RWPE1 (cell line): ENCODE data around the gene RAB3C.

ENCODE experiments used
- CTCF ChIA-PET: fragments of 350-600 bp; sonication (Branson Sonifier 250); formaldehyde crosslinking; extraction: SDS; loops from one replicate; lab custom pipeline; 2021; lab: Yijun Ruan, JAX
- POLR2A ChIA-PET: fragments of 400-600 bp; formaldehyde crosslinking; extraction: SDS; loops from one replicate; lab custom pipeline; 2020; ENCODE audit warnings: antibody characterized with exemption; ENCODE audit not compliant: low non-redundant PET; lab: Yijun Ruan, JAX
- DNase-seq: peaks from one replicate; pipeline ENCODE4 v3.0.0; 2012; ENCODE audit warnings: low spot score
- H3K27ac ChIP-seq: fragments of 450-650 bp; 2 replicates; pipeline ENCODE4 v1.5.1; 2017
- TF ChIP-seq, protein P1 (sequence below): fragments of 450-650 bp; conservative IDR thresholded peaks from 2 replicates; pipeline ENCODE4 v1.5.1; 2017; ENCODE audit warnings: low read depth, mild to moderate bottlenecking

The RAB3C gene

GRCh38 chr5:58735637-58736036, 152.8 kb downstream of the RAB3C start:
- ChIA-PET CTCF (no interaction called here), POLR2A (no interaction called here)
- no peak for DNase-seq
- H3K27ac ChIP-seq: no peak overlapping the region
- TF ChIP-seq, protein P1, sequence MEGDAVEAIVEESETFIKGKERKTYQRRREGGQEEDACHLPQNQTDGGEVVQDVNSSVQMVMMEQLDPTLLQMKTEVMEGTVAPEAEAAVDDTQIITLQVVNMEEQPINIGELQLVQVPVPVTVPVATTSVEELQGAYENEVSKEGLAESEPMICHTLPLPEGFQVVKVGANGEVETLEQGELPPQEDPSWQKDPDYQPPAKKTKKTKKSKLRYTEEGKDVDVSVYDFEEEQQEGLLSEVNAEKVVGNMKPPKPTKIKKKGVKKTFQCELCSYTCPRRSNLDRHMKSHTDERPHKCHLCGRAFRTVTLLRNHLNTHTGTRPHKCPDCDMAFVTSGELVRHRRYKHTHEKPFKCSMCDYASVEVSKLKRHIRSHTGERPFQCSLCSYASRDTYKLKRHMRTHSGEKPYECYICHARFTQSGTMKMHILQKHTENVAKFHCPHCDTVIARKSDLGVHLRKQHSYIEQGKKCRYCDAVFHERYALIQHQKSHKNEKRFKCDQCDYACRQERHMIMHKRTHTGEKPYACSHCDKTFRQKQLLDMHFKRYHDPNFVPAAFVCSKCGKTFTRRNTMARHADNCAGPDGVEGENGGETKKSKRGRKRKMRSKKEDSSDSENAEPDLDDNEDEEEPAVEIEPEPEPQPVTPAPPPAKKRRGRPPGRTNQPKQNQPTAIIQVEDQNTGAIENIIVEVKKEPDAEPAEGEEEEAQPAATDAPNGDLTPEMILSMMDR: no peak

DNA sequence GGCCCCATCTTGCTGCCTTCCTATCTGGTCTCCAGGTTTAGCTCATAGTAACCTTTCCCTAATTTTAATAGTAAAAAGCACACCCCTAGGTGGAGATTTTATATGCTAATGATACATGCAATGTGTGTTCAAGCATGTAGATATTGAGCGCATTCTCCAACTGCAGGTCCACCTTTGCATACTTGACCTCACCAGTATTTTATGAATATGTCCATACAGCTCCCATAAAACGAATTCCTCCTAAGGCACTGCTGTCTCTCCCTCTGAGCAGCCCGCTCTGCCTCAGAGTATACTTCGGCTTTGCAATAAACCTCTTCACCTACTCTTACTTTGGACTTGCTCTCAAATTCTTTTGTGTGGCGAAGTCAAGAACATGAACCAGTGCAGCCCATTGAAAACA, 153.3 kb downstream of the RAB3C start:
- POLR2A ChIA-PET: no interaction called here
- TF ChIP-seq, protein P1: no peak
- CTCF ChIA-PET: no interaction called here

DNA sequence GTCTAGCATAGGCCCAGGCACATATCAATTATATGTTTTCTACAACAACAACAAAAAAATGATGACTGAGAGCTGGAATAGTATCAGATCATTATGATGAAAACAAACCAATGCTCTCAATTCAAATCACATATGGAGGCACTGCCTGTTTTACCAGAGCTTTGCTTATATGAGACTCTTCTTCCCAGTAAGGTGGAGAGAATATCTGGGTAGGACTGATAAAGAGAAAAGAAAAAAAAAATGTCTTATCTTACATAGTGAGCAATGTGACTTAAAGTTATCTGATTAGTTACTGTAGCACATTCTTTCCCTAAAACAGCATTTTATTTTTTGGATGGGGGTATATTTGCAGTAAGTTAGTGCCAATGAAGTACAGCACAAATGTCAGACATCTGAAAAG, 154.8 kb downstream of the RAB3C start:
- POLR2A ChIA-PET: no interaction called here
- no peak for DNase-seq
- no peak overlapping the region for H3K27ac ChIP-seq
- CTCF ChIA-PET: no interaction called here
- TF ChIP-seq, protein P1: no peak

More for the DNA sequence above, 153.3 kb downstream of the RAB3C start:
- no peak overlapping the region for H3K27ac ChIP-seq
- DNase-seq: no peak

DNA sequence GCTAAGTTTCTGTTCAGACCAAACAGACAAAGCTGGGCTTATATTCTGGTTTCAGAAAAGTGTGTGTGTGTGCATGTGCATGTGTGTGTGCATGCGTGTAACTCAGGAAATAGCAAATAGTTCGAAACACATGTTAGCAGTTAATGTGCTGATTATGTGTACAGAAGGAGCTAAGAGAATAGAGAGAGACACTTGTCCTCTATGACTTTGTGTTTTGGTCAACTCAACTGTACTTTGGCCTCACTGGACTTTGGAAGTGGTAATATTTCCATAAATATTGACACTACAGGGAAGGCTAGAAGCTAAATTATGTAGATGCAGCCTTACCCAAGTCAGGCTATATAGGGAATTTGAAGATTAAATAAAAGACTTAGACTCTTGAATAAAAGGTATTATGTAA, 155.5 kb downstream of the RAB3C start:
- ChIA-PET CTCF (no interaction called here), POLR2A (no interaction called here)
- DNase-seq: no peak
- TF ChIP-seq, protein P1: no peak
- H3K27ac ChIP-seq: no peak overlapping the region

GRCh38 chr5:58739051-58739450, 156.2 kb downstream of the RAB3C start:
- POLR2A ChIA-PET: no interaction called here
- CTCF ChIA-PET: no interaction called here
- no peak for DNase-seq
- TF ChIP-seq, protein P1: no peak
- H3K27ac ChIP-seq: no peak overlapping the region

DNA sequence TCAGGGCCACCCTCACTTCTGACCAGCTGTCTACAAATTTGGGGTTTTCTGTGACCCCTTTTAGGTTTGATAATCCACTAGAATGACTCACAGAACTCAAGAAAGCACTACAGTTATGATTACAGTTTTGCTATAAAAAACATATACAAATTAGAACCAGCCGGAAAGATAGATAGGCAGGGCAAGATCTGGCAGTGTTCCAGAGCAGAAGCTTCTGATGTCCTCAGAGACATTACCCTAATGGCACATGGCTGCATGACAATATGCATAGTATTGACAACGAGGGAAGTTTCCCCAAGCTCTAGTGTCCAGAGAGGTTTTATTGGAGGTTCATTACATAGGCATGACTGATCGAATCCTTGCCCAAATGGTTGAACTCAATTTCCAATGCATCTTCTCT, 158.1 kb downstream of the RAB3C start:
- H3K27ac ChIP-seq: no peak overlapping the region
- CTCF ChIA-PET: no interaction called here
- no peak for DNase-seq
- TF ChIP-seq, protein P1: no peak
- POLR2A ChIA-PET: no interaction called here

DNA sequence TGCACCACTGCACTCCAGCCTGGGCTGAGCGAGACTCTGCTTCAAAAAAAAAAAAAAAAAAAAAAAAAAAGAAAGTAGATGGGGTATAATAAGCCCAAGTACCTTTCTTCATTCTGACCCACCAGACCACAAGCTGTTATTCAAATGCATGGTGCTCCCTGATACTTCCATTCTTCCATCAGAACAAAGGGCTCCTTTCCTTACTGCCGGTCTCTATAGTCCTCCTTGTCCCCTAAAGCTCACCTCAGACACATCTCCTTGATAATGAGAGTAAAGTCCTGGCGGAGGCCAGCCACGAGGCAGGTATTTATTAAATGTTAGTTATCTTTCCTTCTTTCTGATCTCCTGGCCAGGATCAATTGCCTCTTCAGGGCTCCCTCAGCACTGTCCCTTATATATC, 162.5 kb downstream of the RAB3C start:
- no peak for DNase-seq
- ChIA-PET POLR2A (interaction anchor here (0.5 kb wide), 1 partner anchor 126 kb away, joined by 4 read pairs; no protein-coding TSS in a partner anchor), CTCF (no interaction called here)
- H3K27ac ChIP-seq: no peak overlapping the region
- TF ChIP-seq, protein P1: no peak
